Measurements from ENCODE around the gene CD7. TPM values are rescaled to one million over a fixed set of nuclear protein-coding genes. Genes with fewer than 3 reads are reported as not detected.
"Not testable (repeated sequence)": the region's sequence is repeated elsewhere in the genome, so short reads cannot be mapped to it uniquely, and the experiment has no call there.

CD7 gene
- total RNA-seq, 1 donor from 2014 or later, result 0.52 TPM

- not testable (repeated sequence) for H3K4me1 ChIP-seq (ENCODE audit: control insufficient read depth in 3 of 3, insufficient read depth in 3 of 3, low read length in 3 of 3); H3K4me3 ChIP-seq (ENCODE audit: low read length in 3 of 3); H3K36me3 ChIP-seq (ENCODE audit: control insufficient read depth in 3 of 3, insufficient read depth in 3 of 3, low read length in 3 of 3); H3K27ac ChIP-seq (ENCODE audit: low read depth, low read length); H3K9me3 ChIP-seq (ENCODE audit: control insufficient read depth in 3 of 3, low read length in 3 of 3); H3K9ac ChIP-seq (ENCODE audit: low read depth in 1 of 3, low read length in 3 of 3); H3K27me3 ChIP-seq (ENCODE audit: control insufficient read depth in 3 of 3, insufficient read depth in 3 of 3, low read length in 3 of 3)
Measured at GRCh38 chr17:82347994-82348393, 30.6 kb upstream of the CD7 start.

GRCh38 chr17:82346342-82347300, 29.2 kb upstream of the CD7 start:
- Histone ChIP-seq H3K27ac (ENCODE audit: low read depth, low read length) (no peak overlapping the region), H3K36me3 (ENCODE audit: control insufficient read depth in 3 of 3, insufficient read depth in 3 of 3, low read length in 3 of 3) (no peaks in the 10 kb centered on the region), H3K27me3 (ENCODE audit: control insufficient read depth in 3 of 3, insufficient read depth in 3 of 3, low read length in 3 of 3) (peaks cover 0 to 3% (median 0%) of the 10 kb centered on the region in 3 donors), H3K9me3 (ENCODE audit: control insufficient read depth in 3 of 3, low read length in 3 of 3) (no peaks in the 10 kb centered on the region), H3K4me1 (ENCODE audit: control insufficient read depth in 3 of 3, insufficient read depth in 3 of 3, low read length in 3 of 3) (peaks cover 0 to 1% (median 0%) of the 10 kb centered on the region in 3 donors), H3K9ac (ENCODE audit: low read depth in 1 of 3, low read length in 3 of 3) (no peak overlapping the region), H3K4me3 (ENCODE audit: low read length in 3 of 3) (no peak overlapping the region)

GRCh38 chr17:82345151-82345976, 28.0 kb upstream of the CD7 start:
- H3K9me3 ChIP-seq (ENCODE audit: control insufficient read depth in 3 of 3, low read length in 3 of 3), result no peaks in the 10 kb centered on the region
- H3K9ac ChIP-seq (ENCODE audit: low read depth in 1 of 3, low read length in 3 of 3), result no peak overlapping the region
- no peaks in the 10 kb centered on the region for H3K36me3 ChIP-seq (ENCODE audit: control insufficient read depth in 3 of 3, insufficient read depth in 3 of 3, low read length in 3 of 3)
- peaks cover 0 to under 1% (median 0%) of the 10 kb centered on the region in 3 donors for H3K27me3 ChIP-seq (ENCODE audit: control insufficient read depth in 3 of 3, insufficient read depth in 3 of 3, low read length in 3 of 3)
- H3K27ac ChIP-seq (ENCODE audit: low read depth, low read length), result no peak overlapping the region
- no peaks in the 10 kb centered on the region for H3K4me1 ChIP-seq (ENCODE audit: control insufficient read depth in 3 of 3, insufficient read depth in 3 of 3, low read length in 3 of 3)
- H3K4me3 ChIP-seq (ENCODE audit: low read length in 3 of 3), result no peak overlapping the region

GRCh38 chr17:82344175-82344907, 26.9 kb upstream of the CD7 start:
- Histone ChIP-seq H3K4me1 (ENCODE audit: control insufficient read depth in 3 of 3, insufficient read depth in 3 of 3, low read length in 3 of 3) (peaks cover 3% of the 10 kb centered on the region in 3 donors), H3K27ac (ENCODE audit: low read depth, low read length) (no peak overlapping the region), H3K9ac (ENCODE audit: low read depth in 1 of 3, low read length in 3 of 3) (no peak overlapping the region), H3K4me3 (ENCODE audit: low read length in 3 of 3) (no peak overlapping the region), H3K27me3 (ENCODE audit: control insufficient read depth in 3 of 3, insufficient read depth in 3 of 3, low read length in 3 of 3) (peaks cover 0 to 3% (median 0%) of the 10 kb centered on the region in 3 donors), H3K36me3 (ENCODE audit: control insufficient read depth in 3 of 3, insufficient read depth in 3 of 3, low read length in 3 of 3) (no peaks in the 10 kb centered on the region), H3K9me3 (ENCODE audit: control insufficient read depth in 3 of 3, low read length in 3 of 3) (no peaks in the 10 kb centered on the region)

GRCh38 chr17:82343560-82343959, 26.2 kb upstream of the CD7 start:
- H3K27ac ChIP-seq (ENCODE audit: low read depth, low read length), result no peak overlapping the region
- H3K9ac ChIP-seq (ENCODE audit: low read depth in 1 of 3, low read length in 3 of 3), result no peak overlapping the region
- H3K9me3 ChIP-seq (ENCODE audit: control insufficient read depth in 3 of 3, low read length in 3 of 3), result no peaks in the 10 kb centered on the region
- H3K4me3 ChIP-seq (ENCODE audit: low read length in 3 of 3), result no peak overlapping the region
- H3K36me3 ChIP-seq (ENCODE audit: control insufficient read depth in 3 of 3, insufficient read depth in 3 of 3, low read length in 3 of 3), result no peaks in the 10 kb centered on the region
- peaks cover 0 to 3% (median 0%) of the 10 kb centered on the region in 3 donors for H3K27me3 ChIP-seq (ENCODE audit: control insufficient read depth in 3 of 3, insufficient read depth in 3 of 3, low read length in 3 of 3)
- H3K4me1 ChIP-seq (ENCODE audit: control insufficient read depth in 3 of 3, insufficient read depth in 3 of 3, low read length in 3 of 3), result peaks cover 9 to 11% (median 11%) of the 10 kb centered on the region in 3 donors

GRCh38 chr17:82342361-82343079, 25.1 kb upstream of the CD7 start:
- H3K4me1 ChIP-seq (ENCODE audit: control insufficient read depth in 3 of 3, insufficient read depth in 3 of 3, low read length in 3 of 3), result peaks cover 9 to 13% (median 11%) of the 10 kb centered on the region in 3 donors
- H3K4me3 ChIP-seq (ENCODE audit: low read length in 3 of 3), result no peak overlapping the region
- no peak overlapping the region for H3K27ac ChIP-seq (ENCODE audit: low read depth, low read length)
- H3K27me3 ChIP-seq (ENCODE audit: control insufficient read depth in 3 of 3, insufficient read depth in 3 of 3, low read length in 3 of 3), result peaks cover 0 to 3% (median 0%) of the 10 kb centered on the region in 3 donors
- no peaks in the 10 kb centered on the region for H3K9me3 ChIP-seq (ENCODE audit: control insufficient read depth in 3 of 3, low read length in 3 of 3)
- no peaks in the 10 kb centered on the region for H3K36me3 ChIP-seq (ENCODE audit: control insufficient read depth in 3 of 3, insufficient read depth in 3 of 3, low read length in 3 of 3)
- H3K9ac ChIP-seq (ENCODE audit: low read depth in 1 of 3, low read length in 3 of 3), result no peak overlapping the region

GRCh38 chr17:82339634-82340580, 22.5 kb upstream of the CD7 start:
- Histone ChIP-seq H3K4me3 (ENCODE audit: low read length in 3 of 3) (peak overlapping the region; percentile 50 to 66 (median 63)), H3K9me3 (ENCODE audit: control insufficient read depth in 3 of 3, low read length in 3 of 3) (no peaks in the 10 kb centered on the region), H3K27ac (ENCODE audit: low read depth, low read length) (no peak overlapping the region), H3K27me3 (ENCODE audit: control insufficient read depth in 3 of 3, insufficient read depth in 3 of 3, low read length in 3 of 3) (peaks cover 0 to 5% (median 2%) of the 10 kb centered on the region in 3 donors), H3K4me1 (ENCODE audit: control insufficient read depth in 3 of 3, insufficient read depth in 3 of 3, low read length in 3 of 3) (peaks cover 14 to 18% (median 15%) of the 10 kb centered on the region in 3 donors), H3K9ac (ENCODE audit: low read depth in 1 of 3, low read length in 3 of 3) (peak overlapping the region in 2 of 3 donors; percentile 57 to 66), H3K36me3 (ENCODE audit: control insufficient read depth in 3 of 3, insufficient read depth in 3 of 3, low read length in 3 of 3) (no peaks in the 10 kb centered on the region)

- Histone ChIP-seq H3K4me3 (ENCODE audit: low read length in 3 of 3) (peak overlapping the region; percentile 50 to 66 (median 63)), H3K27me3 (ENCODE audit: control insufficient read depth in 3 of 3, insufficient read depth in 3 of 3, low read length in 3 of 3) (peaks cover 0 to 13% (median 6%) of the 10 kb centered on the region in 3 donors), H3K27ac (ENCODE audit: low read depth, low read length) (no peak overlapping the region), H3K4me1 (ENCODE audit: control insufficient read depth in 3 of 3, insufficient read depth in 3 of 3, low read length in 3 of 3) (peaks cover 20 to 26% (median 24%) of the 10 kb centered on the region in 3 donors), H3K9ac (ENCODE audit: low read depth in 1 of 3, low read length in 3 of 3) (peak overlapping the region in 2 of 3 donors; percentile 57 to 66), H3K9me3 (ENCODE audit: control insufficient read depth in 3 of 3, low read length in 3 of 3) (no peaks in the 10 kb centered on the region), H3K36me3 (ENCODE audit: control insufficient read depth in 3 of 3, insufficient read depth in 3 of 3, low read length in 3 of 3) (no peaks in the 10 kb centered on the region)
Measured at GRCh38 chr17:82338858-82339633, 21.6 kb upstream of the CD7 start.
